RWPE2 (cell line): ENCODE data around the gene NOS1AP.

ENCODE experiments used
- ATAC-seq: fragments of 200-7000 bp; cut with Tn5 transposase; 3 replicates; pipeline ENCODE4 v1.9.1; 2021; ENCODE audit warnings: low read depth
- DNase-seq: peaks from one replicate; pipeline ENCODE4 v3.0.0-alpha.2; 2020; ENCODE audit warnings: low spot score
- H3K27ac ChIP-seq: fragments of 450-650 bp; 2 replicates; pipeline ENCODE4 v1.5.1; 2017; ENCODE audit warnings: mild to moderate bottlenecking; ENCODE audit not compliant: poor library complexity, severe bottlenecking
- H3K27me3 ChIP-seq: fragments of 250-450 bp; sonication (Bioruptor Pico); 2 replicates; pipeline ENCODE4 v1.5.1; 2021; ENCODE audit warnings: mild to moderate bottlenecking, moderate library complexity; ENCODE audit not compliant: insufficient read depth, poor library complexity, severe bottlenecking
- H3K36me3 ChIP-seq: fragments of 250-450 bp; sonication (Bioruptor Pico); 2 replicates; pipeline ENCODE4 v1.5.1; 2020; ENCODE audit warnings: low read depth, mild to moderate bottlenecking, moderate library complexity
- H3K4me1 ChIP-seq: fragments of 250-450 bp; sonication (Bioruptor Pico); 2 replicates; pipeline ENCODE4 v1.5.1; 2021; ENCODE audit warnings: mild to moderate bottlenecking, moderate library complexity; ENCODE audit not compliant: insufficient read depth, poor library complexity, severe bottlenecking
- H3K4me3 ChIP-seq: fragments of 250-450 bp; sonication (Bioruptor Pico); 2 replicates; pipeline ENCODE4 v1.5.1; 2021; ENCODE audit warnings: mild to moderate bottlenecking, moderate library complexity; ENCODE audit not compliant: severe bottlenecking
- H3K9me3 ChIP-seq: fragments of 250-450 bp; sonication (Bioruptor Pico); 2 replicates; pipeline ENCODE4 v1.5.1; 2021; ENCODE audit warnings: mild to moderate bottlenecking, moderate library complexity; ENCODE audit not compliant: severe bottlenecking
- TF ChIP-seq, protein P1 (sequence below): fragments of 450-650 bp; IDR thresholded peaks from one replicate; pipeline ENCODE4 v1.5.1; 2017; ENCODE audit warnings: mild to moderate bottlenecking, moderate library complexity; ENCODE audit not compliant: poor library complexity, severe bottlenecking

Gene NOS1AP

DNA sequence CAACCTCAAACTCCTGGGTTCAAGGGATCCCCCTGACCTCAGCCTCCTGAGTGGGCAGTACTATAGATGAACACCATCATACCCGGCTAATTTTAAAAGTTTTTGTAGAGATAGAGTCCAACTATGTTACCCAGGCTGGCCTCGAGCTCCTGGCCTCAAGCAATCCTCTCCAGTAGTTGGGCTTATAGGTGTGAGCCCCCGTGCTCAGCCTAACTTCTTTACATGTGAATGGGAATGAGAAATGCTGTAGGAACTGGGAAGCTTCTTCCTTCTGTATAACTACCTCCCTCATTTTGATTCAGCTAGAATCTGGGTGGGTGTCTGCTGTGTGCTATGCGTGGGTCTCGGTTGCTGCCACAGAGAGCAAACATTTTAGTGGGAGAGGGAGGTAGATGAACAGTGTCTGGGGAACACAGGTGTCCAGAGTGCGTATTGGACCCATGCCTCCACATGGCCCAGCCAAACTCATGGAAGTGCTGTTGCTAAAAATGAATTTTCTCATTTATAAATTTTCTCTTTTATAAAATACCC lies 150.6 kb downstream of the NOS1AP start:
- Histone ChIP-seq H3K4me1 (no peaks in the 10 kb centered on the region), H3K36me3 (no peaks in the 10 kb centered on the region), H3K4me3 (no peak overlapping the region), H3K27ac (no peak overlapping the region), H3K9me3 (no peaks in the 10 kb centered on the region), H3K27me3 (no peaks in the 10 kb centered on the region)
- TF ChIP-seq, protein P1, sequence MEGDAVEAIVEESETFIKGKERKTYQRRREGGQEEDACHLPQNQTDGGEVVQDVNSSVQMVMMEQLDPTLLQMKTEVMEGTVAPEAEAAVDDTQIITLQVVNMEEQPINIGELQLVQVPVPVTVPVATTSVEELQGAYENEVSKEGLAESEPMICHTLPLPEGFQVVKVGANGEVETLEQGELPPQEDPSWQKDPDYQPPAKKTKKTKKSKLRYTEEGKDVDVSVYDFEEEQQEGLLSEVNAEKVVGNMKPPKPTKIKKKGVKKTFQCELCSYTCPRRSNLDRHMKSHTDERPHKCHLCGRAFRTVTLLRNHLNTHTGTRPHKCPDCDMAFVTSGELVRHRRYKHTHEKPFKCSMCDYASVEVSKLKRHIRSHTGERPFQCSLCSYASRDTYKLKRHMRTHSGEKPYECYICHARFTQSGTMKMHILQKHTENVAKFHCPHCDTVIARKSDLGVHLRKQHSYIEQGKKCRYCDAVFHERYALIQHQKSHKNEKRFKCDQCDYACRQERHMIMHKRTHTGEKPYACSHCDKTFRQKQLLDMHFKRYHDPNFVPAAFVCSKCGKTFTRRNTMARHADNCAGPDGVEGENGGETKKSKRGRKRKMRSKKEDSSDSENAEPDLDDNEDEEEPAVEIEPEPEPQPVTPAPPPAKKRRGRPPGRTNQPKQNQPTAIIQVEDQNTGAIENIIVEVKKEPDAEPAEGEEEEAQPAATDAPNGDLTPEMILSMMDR = no peak
- DNase-seq (no peak), ATAC-seq (no peak)

DNA sequence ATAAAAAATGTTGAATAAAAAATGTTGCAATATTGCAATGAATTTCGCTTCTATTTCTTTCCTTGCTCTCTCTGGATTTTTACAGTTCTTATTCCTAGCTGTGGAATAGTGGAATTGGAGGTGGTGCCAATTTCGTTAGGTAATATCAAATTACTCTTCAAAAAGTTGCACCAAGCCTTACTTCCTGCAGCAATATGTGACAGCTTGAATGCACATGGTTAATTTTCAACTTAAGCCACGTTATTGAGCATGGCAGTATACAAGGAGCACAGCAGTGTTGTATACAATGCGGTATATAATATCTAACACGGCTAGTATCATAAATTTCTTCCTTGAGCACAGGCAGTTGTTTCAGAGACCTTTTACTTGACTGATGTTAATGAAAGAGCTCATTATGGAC lies 152.5 kb downstream of the NOS1AP start:
- no peaks in the 10 kb centered on the region for H3K4me1 ChIP-seq
- no peak for DNase-seq
- no peak for ATAC-seq

DNA sequence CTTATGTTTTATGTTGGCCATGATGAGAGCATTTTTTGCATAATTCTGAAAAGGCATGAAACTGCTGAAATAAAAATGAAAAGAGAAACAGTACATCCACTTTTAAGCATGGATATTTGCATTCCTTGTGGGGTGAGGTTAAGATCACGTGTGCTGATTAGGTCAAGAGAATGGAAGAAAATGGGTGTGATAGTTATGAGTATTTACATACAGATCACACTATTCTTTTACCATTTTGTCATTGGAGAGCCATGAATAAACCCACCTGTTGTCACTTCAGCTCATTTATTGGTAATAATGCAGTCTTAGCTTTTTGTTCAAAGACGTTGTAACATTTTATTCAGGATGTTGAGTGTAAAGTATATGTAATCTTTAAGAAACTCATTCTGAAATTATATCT lies 153.2 kb downstream of the NOS1AP start:
- H3K4me3 ChIP-seq = no peak overlapping the region
- H3K27ac ChIP-seq = no peak overlapping the region
- DNase-seq = no peak
- H3K36me3 ChIP-seq = no peaks in the 10 kb centered on the region
- no peaks in the 10 kb centered on the region for H3K27me3 ChIP-seq
- no peaks in the 10 kb centered on the region for H3K4me1 ChIP-seq
- no peak for ATAC-seq
- H3K9me3 ChIP-seq = no peaks in the 10 kb centered on the region
- TF ChIP-seq, protein P1 = no peak

More for the DNA sequence above, 152.5 kb downstream of the NOS1AP start:
- Histone ChIP-seq H3K27ac (no peak overlapping the region), H3K9me3 (no peaks in the 10 kb centered on the region), H3K4me3 (no peak overlapping the region), H3K27me3 (no peaks in the 10 kb centered on the region), H3K36me3 (no peaks in the 10 kb centered on the region)
- TF ChIP-seq, protein P1 = no peak

DNA sequence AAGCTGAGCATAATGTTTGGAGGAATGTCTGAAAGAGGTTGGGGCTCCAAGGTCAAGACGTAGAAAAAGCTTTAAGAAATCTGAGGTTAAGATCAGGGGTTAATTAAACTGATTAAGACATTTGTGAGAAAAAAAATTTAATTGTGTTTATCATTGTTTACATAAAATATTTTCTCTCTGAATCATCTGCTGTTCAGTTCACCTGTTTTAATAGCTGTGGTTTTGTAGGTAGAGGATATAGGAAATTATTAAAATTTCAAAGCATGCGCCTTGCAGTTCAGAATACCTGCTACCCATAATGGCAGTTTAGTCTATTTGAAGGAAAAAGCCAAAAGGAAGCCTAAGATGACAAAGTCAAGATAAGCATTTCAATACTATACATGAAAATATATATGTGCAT lies 154.0 kb downstream of the NOS1AP start:
- H3K4me3 ChIP-seq = no peak overlapping the region
- no peak for ATAC-seq
- no peaks in the 10 kb centered on the region for H3K27me3 ChIP-seq
- DNase-seq = no peak
- no peak overlapping the region for H3K27ac ChIP-seq
- H3K9me3 ChIP-seq = no peaks in the 10 kb centered on the region
- H3K36me3 ChIP-seq = no peaks in the 10 kb centered on the region
- TF ChIP-seq, protein P1 = no peak
- no peaks in the 10 kb centered on the region for H3K4me1 ChIP-seq

DNA sequence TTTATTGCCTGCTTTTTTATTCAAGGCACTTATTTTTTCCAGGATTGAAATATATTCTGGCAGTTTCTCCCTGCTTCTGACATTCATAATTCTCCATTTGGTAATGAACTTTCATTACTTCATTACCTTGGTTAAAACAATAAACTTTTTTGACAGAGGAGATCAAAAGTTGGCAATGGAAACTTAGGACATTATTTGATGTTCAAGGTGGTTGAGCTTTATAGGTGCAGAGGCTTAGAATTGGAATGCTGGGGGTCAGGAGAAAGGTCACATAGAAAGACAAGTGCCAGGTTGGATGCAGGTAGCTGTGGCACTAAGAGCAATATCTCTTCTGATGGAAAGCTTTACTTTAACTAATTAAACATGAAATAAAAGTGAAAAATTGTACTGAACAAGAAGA lies 154.8 kb downstream of the NOS1AP start:
- no peaks in the 10 kb centered on the region for H3K36me3 ChIP-seq
- no peaks in the 10 kb centered on the region for H3K9me3 ChIP-seq
- TF ChIP-seq, protein P1 = no peak
- no peak overlapping the region for H3K27ac ChIP-seq
- no peaks in the 10 kb centered on the region for H3K27me3 ChIP-seq
- H3K4me3 ChIP-seq = no peak overlapping the region
- ATAC-seq = no peak
- DNase-seq = no peak
- no peaks in the 10 kb centered on the region for H3K4me1 ChIP-seq
